ENCODE measurements around the gene C3.

DNA sequence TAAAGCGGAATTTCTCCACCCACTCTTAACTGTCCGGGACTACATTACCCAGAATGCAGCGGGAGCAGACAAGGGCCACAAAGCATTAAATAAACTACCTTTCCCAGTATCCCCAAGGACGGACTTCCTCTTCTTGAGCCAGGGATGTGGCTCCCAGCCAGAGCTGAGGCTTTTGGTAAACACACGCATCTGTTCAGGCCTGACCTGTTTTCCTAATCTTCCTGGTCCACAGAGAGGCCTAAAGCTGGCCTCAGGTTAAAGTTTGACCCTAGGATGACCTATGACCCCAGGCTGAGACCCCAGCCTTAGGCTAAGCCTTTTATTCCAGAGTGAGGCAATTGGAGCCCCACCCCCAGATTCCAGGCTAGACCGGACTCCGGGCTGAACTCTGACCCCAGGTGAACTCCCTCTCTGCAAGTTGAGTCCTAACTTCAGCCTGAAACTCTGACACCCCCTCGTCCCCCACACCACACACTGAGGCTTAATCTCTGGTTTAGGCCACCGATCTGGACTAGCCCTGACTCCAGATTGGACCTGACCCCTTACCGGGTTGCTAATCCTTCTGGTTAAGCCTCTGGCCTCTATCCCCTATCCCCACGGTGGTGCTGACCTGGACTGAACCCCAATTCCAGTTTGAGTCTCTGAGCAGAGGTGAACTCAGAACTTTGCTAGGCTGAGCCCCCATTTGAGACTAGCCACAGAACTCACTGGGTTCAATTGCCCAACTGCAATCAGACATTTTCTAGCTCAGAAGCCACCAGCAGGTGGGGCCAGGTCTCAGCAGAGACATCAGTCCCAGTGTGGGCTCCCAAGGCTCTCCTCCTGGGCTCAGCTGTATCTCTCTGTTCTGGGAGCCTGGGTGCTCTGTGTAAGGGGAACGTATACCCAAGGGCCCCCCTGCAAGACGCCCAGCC lies 17.7 kb upstream of the C3 start:
- TF ChIP-seq, protein P1, sequence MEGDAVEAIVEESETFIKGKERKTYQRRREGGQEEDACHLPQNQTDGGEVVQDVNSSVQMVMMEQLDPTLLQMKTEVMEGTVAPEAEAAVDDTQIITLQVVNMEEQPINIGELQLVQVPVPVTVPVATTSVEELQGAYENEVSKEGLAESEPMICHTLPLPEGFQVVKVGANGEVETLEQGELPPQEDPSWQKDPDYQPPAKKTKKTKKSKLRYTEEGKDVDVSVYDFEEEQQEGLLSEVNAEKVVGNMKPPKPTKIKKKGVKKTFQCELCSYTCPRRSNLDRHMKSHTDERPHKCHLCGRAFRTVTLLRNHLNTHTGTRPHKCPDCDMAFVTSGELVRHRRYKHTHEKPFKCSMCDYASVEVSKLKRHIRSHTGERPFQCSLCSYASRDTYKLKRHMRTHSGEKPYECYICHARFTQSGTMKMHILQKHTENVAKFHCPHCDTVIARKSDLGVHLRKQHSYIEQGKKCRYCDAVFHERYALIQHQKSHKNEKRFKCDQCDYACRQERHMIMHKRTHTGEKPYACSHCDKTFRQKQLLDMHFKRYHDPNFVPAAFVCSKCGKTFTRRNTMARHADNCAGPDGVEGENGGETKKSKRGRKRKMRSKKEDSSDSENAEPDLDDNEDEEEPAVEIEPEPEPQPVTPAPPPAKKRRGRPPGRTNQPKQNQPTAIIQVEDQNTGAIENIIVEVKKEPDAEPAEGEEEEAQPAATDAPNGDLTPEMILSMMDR (optimal IDR thresholded peaks at IDR 0.05 in 1 of 3, IDR thresholded peaks at IDR 0.05 in 1 of 3, conservative IDR thresholded peaks at IDR 0.05 in 1 of 3; ENCODE audit: extremely low read depth in 1 of 3, insufficient read depth in 2 of 3, low read length in 3 of 3) = peak; percentile 76 to 83 (median 77)
- TF ChIP-seq EZH2 (IDR thresholded peaks at IDR 0.05; ENCODE audit: low read length) = no peak

All from keratinocyte (primary cell).